Measurements from ENCODE around the gene SEH1L. TPM values are rescaled to one million over a fixed set of nuclear protein-coding genes. Genes with fewer than 3 reads are reported as not detected.

Gene SEH1L
- total RNA-seq, 1 experiment from 2014 or later, result 98.3 TPM

DNA sequence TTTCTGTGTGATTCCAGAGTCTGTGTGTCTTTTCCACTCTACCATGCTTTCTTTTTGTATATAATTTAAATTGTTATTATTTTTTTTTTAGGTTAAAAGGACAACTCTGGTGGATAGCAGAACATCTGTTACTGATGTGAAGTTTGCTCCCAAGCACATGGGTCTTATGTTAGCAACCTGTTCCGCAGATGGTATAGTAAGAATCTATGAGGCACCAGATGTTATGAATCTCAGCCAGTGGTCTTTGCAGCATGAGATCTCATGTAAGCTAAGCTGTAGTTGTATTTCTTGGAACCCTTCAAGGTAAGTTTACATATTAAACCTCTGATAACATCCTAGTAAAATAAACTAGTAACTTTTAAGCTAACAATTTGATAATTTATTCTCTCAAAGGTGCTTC lies 15.3 kb downstream of the SEH1L start:
- Histone ChIP-seq H3K27me3 (ENCODE audit: insufficient read depth, low read depth) (no peaks in the 10 kb centered on the region), H3K4me3 (no peak overlapping the region), H3F3A (ENCODE audit: insufficient read depth, low read depth) (peaks cover 9% of the 10 kb centered on the region; the same call in 1 of the 2 replicates), H3K4me2 (no peak overlapping the region), H3K4me1 (replicated peaks; ENCODE audit: insufficient read depth) (no peaks in the 10 kb centered on the region), H3K9me2 (ENCODE audit: insufficient read depth) (no peaks in the 10 kb centered on the region), H3K36me3 (ENCODE audit: low read depth) (peaks cover 45% of the 10 kb centered on the region), H3K9me3 (ENCODE audit: insufficient read depth, low read depth) (no peaks in the 10 kb centered on the region), H2AFZ (no peak overlapping the region), H4K20me1 (ENCODE audit: insufficient read depth) (peaks cover 31% of the 10 kb centered on the region), H3K79me2 (ENCODE audit: low read depth) (peaks cover 46% of the 10 kb centered on the region), H3K27ac (no peak overlapping the region)
- CTCF ChIA-PET, result interaction anchor here (0.5 kb wide), 1 partner anchor 68 kb away, joined by 3 read pairs; no protein-coding TSS in a partner anchor
- BruUV-seq (replicated peaks), result no TSS peak
- intact Hi-C loops (cut with micrococcal nuclease; ENCODE audit: unreplicated experiment), result no loop called here
- POLR2A ChIA-PET (ENCODE audit: unreplicated experiment), result no interaction called here
- DNase-seq, result no peak
- TF ChIP-seq, protein P1, sequence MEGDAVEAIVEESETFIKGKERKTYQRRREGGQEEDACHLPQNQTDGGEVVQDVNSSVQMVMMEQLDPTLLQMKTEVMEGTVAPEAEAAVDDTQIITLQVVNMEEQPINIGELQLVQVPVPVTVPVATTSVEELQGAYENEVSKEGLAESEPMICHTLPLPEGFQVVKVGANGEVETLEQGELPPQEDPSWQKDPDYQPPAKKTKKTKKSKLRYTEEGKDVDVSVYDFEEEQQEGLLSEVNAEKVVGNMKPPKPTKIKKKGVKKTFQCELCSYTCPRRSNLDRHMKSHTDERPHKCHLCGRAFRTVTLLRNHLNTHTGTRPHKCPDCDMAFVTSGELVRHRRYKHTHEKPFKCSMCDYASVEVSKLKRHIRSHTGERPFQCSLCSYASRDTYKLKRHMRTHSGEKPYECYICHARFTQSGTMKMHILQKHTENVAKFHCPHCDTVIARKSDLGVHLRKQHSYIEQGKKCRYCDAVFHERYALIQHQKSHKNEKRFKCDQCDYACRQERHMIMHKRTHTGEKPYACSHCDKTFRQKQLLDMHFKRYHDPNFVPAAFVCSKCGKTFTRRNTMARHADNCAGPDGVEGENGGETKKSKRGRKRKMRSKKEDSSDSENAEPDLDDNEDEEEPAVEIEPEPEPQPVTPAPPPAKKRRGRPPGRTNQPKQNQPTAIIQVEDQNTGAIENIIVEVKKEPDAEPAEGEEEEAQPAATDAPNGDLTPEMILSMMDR (conservative IDR thresholded peaks at IDR 0.05), result no peak
- no peak for TF ChIP-seq EZH2 (IDR thresholded peaks at IDR 0.05; ENCODE audit: low read depth)

DNA sequence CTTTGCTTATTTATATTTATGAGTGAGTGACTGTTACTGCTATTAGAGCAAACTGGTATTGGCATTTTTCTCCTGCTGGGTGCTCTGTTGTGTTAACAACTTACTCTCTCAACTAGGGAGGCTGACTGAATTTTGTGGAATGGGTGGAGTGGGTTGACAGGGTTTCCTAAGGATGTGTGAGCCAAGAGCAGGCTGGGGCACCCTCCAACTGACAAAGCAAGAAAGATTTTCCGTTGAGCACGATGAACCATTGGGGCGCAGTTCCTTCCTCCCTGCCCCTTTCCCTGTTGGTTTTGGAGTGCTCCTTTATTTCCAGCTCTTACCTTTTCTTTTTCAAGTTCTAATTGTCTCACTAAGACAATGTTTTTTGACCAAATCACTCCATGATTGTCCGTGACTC lies 20.3 kb downstream of the SEH1L start:
- no peak for DNase-seq
- no peak overlapping the region for H2AFZ ChIP-seq
- TF ChIP-seq, protein P1 (conservative IDR thresholded peaks at IDR 0.05), result no peak
- no peak for TF ChIP-seq EZH2 (IDR thresholded peaks at IDR 0.05; ENCODE audit: low read depth)
- H3K36me3 ChIP-seq (ENCODE audit: low read depth), result peaks cover 35% of the 10 kb centered on the region
- no peaks in the 10 kb centered on the region for H4K20me1 ChIP-seq (ENCODE audit: insufficient read depth)
- H3K79me2 ChIP-seq (ENCODE audit: low read depth), result 0 out of 2 replicates have a peak, but pooled peaks cover 3% of the 10 kb centered on the region
- no peaks in the 10 kb centered on the region for H3K9me2 ChIP-seq (ENCODE audit: insufficient read depth)
- no peak overlapping the region for H3K27ac ChIP-seq
- H3K27me3 ChIP-seq (ENCODE audit: insufficient read depth, low read depth), result no peaks in the 10 kb centered on the region
- H3F3A ChIP-seq (ENCODE audit: insufficient read depth, low read depth), result no peaks in the 10 kb centered on the region
- no peak overlapping the region for H3K4me3 ChIP-seq
- BruUV-seq (replicated peaks), result no TSS peak
- ChIA-PET POLR2A (ENCODE audit: unreplicated experiment) (no interaction called here), CTCF (no interaction called here)
- no peaks in the 10 kb centered on the region for H3K4me1 ChIP-seq (replicated peaks; ENCODE audit: insufficient read depth)
- H3K4me2 ChIP-seq, result no peak overlapping the region
- H3K9me3 ChIP-seq (ENCODE audit: insufficient read depth, low read depth), result no peaks in the 10 kb centered on the region
- intact Hi-C loops (cut with micrococcal nuclease; ENCODE audit: unreplicated experiment), result no loop called here

DNA sequence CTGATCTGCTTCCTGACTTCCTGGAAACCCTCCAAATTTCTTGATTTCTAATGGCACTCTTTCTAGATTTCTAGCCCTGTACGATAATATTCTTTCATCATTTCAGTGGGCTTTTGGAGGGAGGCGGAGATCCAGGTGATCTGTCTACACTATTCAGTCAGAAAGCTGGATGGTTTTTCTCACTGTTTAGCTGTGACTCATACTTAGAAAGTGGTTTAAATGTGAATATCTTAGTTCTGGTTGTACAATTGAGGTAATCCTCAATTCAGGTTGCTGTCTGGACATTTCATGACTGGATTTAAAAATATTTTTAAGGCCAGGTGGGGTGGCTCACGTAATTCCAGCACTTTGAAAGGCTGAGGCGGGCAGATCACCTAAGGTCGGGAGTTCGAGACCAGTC lies 20.8 kb downstream of the SEH1L start:
- POLR2A ChIA-PET (ENCODE audit: unreplicated experiment), result no interaction called here
- no peaks in the 10 kb centered on the region for H3K27me3 ChIP-seq (ENCODE audit: insufficient read depth, low read depth)
- no TSS peak for BruUV-seq (replicated peaks)
- no peak overlapping the region for H3K27ac ChIP-seq
- H3F3A ChIP-seq (ENCODE audit: insufficient read depth, low read depth), result no peaks in the 10 kb centered on the region
- DNase-seq, result no peak
- H3K4me1 ChIP-seq (replicated peaks; ENCODE audit: insufficient read depth), result no peaks in the 10 kb centered on the region
- no peak for TF ChIP-seq EZH2 (IDR thresholded peaks at IDR 0.05; ENCODE audit: low read depth)
- TF ChIP-seq, protein P1 (conservative IDR thresholded peaks at IDR 0.05), result no peak
- H4K20me1 ChIP-seq (ENCODE audit: insufficient read depth), result no peaks in the 10 kb centered on the region
- peaks cover 30% of the 10 kb centered on the region for H3K36me3 ChIP-seq (ENCODE audit: low read depth)
- H3K9me3 ChIP-seq (ENCODE audit: insufficient read depth, low read depth), result no peaks in the 10 kb centered on the region
- no peaks in the 10 kb centered on the region for H3K9me2 ChIP-seq (ENCODE audit: insufficient read depth)
- peaks cover 3% of the 10 kb centered on the region; the same call in 1 of the 2 replicates for H3K79me2 ChIP-seq (ENCODE audit: low read depth)
- intact Hi-C loops (cut with micrococcal nuclease; ENCODE audit: unreplicated experiment), result no loop called here
- H3K4me2 ChIP-seq, result no peak overlapping the region
- no peak overlapping the region for H2AFZ ChIP-seq
- no peak overlapping the region for H3K4me3 ChIP-seq
- CTCF ChIA-PET, result no interaction called here

All from PC-9 (cell line).